Activated CD4-positive, CD25-positive, alpha-beta regulatory T cell treated with anti-CD3 and anti-CD28 coated beads, Interleukin-2, amount 50 U/mL, for 24 hours (primary cell): ENCODE data around the gene MBLAC1.

ENCODE experiments used
- ATAC-seq, 2 donors: fragments of 150-1000 bp; cut with Tn5 transposase; one replicate each; pipeline ENCODE4 v1.10.0; 2021; ENCODE audit warnings: mild to moderate bottlenecking in 1 of 2, moderate library complexity in 1 of 2

MBLAC1 gene

DNA sequence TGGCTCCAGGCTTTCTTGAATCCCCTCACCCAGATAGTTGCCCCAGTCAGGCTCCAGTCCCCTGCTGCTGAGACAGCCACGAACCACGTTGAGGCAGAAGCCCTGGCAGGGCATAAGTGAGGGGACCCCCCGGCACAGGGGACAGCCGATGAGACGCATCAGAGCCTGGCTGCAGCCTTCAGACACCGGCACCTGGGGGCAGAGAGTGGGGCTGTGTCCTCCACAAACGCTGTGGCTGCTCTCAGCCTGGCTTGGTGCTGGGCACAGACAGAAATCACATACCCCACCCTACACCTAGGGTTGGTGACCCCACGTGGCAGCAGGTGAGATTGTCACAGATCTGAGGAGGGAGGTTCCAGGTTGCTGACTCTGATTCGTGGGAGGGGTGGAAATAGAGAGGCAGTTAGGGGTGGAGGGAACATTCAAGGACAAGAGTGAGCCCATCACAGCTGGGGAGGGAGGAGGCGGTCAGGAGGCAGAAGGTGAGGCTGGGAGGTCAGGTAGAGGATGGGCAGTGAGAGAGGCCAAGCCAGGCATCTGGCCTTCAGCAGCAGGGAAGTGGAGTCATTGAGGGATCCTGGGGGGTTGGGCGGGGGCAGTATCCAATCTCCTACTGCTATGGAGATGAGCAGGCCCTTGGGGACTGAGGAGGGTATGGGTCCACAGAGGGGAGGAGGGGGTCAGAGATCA is 47.2 kb downstream of the MBLAC1 start:
- no peak for ATAC-seq

DNA sequence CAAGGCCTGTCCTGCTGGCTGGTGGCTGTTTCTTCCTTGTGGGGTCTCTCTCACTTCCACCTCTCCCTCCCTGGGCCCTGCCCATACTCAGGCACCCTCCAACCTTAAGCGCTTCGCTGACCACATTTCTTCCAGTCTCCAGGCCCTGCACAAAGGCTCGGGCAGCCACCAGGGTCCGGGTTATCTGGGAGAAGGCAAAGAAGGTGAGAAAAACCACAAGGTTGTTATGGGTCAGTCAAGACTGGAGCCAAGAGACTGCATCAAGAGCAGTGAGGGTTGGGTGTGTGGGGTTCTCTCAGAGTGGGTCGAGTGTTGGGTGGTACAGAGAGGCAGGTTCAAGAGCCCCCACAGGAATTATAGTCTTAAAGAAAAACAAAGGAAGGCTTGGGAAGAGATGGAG is 47.8 kb downstream of the MBLAC1 start:
- no peak for ATAC-seq

DNA sequence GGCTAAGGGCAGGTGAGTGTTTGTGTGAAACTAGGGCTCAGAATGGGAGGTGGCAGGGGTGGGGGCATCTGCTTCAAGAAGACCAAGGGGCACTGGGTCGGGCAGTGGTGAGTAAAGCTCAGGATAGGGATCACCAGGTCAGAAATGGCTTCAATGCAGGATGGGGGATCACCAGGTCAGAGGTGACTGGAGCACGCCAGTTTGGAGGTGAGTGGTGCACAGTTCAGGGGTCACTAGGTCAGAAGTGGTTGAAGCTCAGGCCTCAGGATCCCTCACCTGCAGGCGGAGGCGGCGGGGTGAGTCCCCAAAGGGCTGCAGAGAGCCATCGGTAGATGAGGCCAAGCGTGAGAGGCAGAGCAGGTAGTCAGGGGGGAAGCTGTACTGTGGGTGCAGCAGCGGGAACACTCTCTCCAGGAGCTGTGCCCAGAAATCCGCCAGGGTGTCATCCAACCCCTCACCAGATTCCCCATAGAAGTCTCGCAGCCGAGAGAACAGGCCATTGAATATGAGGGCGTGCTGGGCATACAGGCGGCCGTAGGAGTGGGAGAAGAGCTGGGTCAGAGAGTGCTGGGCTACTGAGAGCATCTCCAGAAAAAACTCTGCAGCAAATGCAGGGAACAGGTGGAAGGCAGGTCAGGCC is 48.6 kb downstream of the MBLAC1 start:
- ATAC-seq = no peak

DNA sequence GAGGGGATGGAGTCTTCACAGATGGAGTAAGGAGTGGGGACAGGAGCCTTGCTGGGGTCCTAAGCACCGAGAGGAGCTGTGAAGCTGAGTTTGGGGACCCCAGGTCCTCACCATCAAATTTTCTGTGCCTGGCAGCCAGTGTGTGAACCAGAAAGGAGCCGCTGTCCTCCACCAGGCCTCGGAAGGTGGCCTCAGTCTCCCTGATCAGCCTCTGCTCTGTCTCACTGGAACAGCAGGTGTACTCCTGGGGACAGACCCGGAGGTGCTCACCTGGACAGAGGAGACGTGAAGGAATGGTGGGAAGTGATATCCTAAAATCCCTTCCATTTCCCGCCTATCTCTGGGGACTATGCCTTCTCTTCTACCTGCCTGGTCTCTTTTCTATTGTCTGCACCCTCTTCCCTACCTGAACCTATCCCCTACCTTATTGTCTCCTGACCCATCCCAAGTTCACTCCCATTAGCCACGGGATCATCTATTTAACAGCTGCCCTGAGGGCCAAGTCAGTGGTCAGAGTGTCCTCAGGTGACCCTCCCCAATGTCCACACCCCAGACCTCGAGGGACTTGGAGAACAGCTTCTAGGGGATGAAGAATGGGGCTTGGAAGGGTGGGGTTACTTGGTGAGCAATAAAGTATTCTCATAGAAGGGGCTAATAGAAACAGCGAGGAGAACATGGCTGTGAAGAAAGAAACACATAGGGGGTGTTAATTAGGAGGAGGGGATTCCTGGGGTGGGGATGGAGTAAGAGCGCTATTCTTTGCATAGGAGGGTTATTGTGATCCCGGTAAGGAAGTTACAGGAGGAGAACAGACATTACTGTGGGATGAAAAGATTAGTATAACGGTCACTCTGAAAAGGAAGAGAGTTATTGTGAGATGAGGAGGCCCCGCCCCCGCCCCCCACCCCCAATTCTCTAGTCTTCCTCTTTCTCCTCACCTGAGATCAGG is 49.6 kb downstream of the MBLAC1 start:
- no peak for ATAC-seq

DNA sequence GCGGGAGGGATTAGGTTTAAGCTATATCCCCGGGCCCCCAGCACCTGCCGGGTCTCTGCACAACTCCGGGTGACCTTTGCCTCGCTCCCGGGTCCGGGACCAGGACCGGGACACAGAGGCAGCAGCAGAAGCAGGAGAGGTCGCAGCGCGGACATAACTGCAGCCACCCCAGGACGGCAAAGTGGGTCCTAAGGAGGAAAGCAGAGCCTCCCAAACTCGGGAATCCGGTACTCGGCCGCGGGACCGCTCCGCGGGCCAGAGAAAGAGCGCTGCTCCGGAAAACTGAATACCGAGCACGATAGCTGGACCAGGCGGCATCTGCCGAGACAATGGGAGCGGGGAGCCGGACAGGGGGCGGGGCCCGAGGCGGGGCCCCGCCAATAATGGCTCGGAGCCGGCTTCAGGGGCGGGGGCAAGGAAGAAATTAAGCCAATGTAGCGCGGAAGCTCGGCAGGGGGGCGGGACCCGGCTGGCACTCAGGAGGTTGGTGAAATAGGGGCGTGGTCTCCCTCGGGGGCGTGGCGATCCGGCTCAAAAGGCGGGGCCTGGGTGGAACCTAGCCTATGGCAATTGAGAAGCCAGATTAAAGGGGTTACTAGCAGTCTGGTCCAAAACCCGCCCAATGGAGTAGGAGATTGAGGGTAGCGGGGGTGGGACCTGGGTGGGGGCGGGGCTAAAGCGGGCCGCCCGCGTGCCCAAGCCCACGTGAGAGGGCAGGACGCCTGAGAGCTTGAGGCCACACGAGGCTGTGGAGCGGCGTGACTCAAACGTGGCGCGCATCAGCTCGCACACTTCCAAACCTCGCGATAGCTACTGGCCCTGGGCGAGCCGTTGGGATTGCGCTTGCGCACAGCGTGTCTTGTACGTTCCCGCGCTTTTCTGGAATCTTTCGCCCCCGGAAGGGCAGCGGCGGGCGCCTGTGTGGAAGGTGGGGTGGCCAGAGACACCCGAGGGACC is 50.6 kb downstream of the MBLAC1 start, which contains the start of the genes GPC2 and STAG3:
Gene GPC2, minus strand, starts transcription at position 337 of the 957 bp plus-strand sequence. Its CDS starts 182 bp downstream, at position 155.
Gene STAG3, plus strand, starts transcription at position 874 of the 957 bp plus-strand sequence. CDS start 2,639 bp downstream, outside the sequence.
- peak; percentile 89 to 90 for ATAC-seq
